Right lung (tissue), 5 donors: ENCODE results near the gene LIF. TPM values are rescaled to one million over a fixed set of nuclear protein-coding genes. Genes with fewer than 3 reads are reported as not detected.
"Not testable (repeated sequence)": the region's sequence is repeated elsewhere in the genome, so short reads cannot be mapped to it uniquely, and the experiment has no call there.

ENCODE experiments used
- DNase-seq, 2 donors: peaks; one replicate each; pipeline ENCODE4 v3.0.0-alpha.2; 2013
- polyA plus RNA-seq, 5 donors: library from polyadenylated mRNA; unstranded; fragments of 120-200 nt; gene quantifications; one replicate each; pipeline versions ENCODE4 v1.2.1 to v1.2.3, GENCODE V29; 2013; ENCODE audit warnings: inconsistent platforms in 1 of 5, low replicate concordance in 1 of 5; ENCODE audit not compliant: insufficient read length in 5 of 5, insufficient read depth in 1 of 5

Gene LIF
- polyA plus RNA-seq, 5 donors, result 1.4 to 2.5 (median 1.7) TPM

DNA sequence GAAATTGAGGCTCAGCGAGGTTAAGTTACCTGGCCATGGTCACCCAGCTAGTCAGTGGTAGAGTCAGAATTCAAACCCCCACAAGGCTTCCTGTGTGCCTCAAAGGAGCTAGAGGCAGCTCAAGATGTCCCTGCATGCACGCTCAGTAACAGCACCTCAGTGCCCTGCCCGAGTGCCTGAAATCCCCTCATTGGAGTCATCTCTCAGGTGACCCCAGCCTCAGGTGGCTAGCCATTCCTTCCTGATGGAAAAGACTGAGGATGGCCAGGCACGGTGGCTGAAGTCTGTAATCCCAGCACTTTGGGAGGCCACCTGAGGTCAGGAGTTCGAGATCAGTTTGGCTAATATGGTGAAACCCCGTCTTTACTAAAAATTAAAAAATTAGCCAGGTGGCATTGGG, 36.9 kb downstream of the LIF start:
- no peak for DNase-seq

DNA sequence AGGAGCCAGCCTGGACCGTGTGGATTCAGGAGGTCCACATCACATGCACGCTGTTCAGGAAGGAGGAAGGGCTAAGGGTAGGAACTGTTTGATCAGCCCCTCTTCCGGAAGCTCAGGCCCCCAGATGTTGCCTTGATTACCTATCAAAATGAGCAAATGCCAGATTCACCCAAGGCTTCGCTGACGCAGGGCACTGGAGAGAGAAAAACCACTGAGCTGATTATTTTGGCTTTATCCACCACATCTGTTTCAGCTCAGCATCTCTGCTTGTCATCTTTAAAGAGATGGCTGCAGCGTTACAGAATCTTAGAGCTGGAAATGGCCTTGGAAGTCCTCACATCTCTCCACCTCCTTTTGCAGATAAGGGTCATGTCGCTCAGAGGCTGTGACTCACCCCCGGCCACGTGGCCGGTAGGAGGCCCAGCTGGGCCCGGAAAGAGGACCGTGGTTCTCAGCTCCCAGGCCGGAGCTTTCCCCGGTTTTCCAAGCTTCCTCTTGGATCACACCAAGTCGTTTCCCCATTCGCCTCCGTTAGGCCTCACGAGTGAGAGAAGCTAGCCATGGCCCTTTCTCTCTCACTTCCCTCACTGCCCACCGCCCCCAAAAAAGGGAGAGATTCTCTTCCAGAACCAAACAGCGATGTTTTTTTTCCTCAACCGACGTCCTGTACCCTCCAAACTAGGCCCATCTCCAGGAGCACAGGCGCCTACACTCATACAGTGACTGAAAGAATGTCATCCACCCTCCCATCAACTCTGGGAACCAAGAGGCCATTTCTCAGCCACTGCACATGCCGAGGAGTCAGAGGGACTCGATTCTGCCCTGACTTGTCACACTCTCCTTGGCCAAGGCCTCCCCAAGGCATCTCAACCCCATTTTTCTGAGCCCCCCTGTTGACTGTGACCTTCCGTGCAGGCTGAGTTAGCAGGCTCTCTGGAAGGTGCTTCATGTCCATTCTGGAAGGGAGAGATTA, 37.6 kb downstream of the LIF start:
- DNase-seq, result peak; percentile 76

DNA sequence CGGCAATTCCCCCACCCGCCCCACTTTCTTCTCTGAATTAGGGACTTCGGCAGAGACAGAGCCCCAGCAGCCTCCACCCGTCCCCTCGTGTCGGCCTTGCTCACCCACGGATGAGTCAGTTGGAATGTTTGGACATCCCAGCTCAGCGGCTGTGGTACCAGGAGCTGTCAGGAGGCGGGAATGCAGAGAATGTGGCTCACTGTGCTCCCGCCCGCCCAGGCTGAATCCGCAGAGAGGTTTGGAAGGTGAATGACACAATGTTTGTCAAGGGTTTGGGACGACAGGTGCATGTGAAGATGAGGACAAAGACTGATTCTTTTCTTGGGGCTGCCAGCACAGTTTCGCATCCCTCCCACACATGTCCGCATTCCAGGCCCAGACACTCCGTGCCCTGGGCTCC, 39.6 kb downstream of the LIF start:
- DNase-seq, result no peak

DNA sequence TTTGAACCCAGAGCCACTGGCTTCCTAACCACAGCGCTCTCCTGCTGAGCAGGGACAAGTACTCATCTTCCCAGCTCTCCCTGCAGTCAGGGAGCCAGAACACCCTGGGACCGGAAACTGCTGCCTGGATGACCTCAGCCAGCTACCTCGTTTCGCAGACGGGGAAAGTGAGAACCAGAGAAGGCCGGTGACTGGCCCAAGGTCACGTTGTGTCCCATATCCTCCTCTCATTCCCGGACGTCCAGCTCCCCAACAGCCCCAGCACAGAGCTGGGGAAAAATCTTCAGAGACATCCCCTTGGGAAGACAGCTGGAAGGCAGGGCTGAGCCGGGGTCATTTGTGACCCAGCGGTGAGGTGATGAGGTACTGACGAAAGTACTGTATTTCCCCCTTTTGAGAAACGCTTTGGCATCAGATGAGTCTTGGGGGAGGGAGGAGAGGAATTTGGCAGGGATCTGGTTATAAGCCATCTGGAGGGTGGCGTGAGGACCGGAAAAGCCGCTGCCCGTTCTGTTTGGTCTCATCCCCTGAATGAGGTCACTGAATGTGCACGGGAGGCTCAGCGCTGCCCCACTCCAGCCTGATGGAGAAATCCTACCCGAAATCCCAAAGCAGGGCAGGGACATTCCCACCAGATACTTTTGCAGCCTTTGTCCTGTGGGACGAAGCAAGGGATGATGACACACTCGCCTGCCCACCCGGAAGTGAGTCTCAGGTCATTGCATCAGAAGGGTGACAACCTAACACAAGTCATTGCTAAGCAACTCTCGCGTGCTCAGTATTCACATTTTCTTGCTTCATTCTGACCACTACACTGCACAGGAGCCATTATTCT, 41.1 kb downstream of the LIF start:
- DNase-seq, result peak in 1 of 2 donors; percentile 68

DNA sequence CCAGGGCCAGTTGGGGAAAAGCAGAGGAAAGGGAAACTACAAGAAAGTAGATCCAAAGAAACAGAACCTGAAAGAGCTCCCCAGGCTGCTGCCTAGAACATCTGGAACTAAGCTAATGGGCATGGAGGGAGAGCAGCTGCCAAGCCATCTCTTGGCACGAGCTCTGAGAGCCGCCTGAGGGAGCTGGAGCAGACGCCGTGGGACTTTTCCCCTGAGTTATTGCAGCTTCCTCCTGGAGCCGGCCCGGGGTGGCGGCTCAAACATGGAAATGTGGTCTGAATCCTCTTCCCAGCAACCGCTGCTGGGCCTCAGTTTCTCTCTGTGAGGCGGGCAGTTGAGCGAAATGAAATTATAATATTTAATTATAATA, 41.8 kb downstream of the LIF start:
- DNase-seq, result no peak

DNA sequence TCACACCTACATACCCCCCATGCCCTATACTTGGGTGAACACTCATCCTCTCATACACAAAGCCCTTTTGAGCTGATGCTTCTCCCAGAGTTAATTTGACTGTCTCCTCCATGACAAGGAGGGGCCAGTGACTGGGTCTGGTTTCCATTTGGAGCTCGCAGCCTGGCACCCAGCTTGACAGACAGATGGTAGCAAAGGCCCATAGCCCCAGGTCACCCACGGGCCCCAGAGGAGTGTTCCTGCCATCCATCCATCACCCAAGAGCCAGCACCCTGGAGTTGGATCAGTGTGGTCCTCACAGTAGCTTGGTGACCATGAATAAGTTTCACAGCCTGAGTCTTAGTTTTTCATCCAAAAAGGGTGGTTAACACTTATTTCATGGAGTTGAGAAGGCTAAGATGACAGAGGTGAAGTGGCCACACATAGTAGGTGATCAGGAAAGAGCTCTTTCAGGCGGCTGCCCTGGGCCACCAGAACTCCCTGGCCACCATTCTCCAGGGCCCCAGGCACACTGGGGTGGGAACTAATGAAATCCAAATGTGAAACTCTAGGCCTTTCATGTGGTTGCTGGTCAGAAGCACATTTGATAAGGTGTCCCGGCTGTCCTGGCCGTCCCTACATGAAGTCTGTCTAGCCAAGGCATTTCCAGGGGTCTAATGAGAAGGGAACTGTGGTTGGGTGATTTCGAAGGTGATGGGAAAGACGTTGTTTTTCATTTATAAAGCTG, 42.4 kb downstream of the LIF start:
- no peak for DNase-seq

DNA sequence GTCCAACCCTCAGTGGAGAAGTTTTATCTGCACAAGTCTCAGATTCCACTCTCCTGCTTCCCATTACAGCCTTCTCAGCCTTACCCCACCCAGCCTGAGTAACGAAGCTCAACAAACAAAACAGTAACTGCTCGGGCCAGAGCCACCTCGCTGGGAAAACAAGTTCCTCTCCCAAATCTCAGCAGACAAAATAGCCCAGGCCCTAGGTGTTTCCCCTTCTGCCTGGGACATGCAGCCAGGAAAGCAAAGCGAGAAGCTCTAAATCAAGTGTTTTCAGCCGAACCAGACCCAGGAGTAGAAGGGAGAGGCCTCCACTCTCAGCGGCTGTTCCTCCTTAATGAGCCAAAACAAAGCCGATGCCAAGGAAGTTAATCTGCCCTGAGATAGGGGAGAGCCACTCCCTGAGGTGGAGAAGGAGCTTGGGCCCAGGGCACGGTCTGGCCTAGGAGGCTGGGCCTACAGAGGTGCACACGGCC, 44.0 kb downstream of the LIF start:
- DNase-seq, result no peak

DNA sequence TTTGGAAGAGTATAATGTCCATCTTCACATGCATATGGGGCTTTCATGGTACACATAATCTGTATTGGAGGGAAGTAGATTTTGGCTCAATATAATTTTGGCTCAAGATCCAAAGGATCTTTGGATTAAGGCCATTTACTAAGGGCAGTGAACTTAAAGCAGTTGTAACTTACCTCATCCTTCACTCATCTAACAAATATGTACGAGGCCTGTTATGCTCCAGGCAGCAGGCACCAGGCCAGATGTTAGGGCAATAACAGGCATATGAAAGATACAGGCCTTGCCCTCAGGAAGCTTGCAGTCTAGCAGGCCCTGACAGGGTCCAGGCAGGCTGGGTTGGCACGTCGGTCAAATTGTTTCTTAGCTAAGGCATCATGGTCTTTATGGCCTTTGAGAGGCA, 44.6 kb downstream of the LIF start:
- DNase-seq, result no peak

DNA sequence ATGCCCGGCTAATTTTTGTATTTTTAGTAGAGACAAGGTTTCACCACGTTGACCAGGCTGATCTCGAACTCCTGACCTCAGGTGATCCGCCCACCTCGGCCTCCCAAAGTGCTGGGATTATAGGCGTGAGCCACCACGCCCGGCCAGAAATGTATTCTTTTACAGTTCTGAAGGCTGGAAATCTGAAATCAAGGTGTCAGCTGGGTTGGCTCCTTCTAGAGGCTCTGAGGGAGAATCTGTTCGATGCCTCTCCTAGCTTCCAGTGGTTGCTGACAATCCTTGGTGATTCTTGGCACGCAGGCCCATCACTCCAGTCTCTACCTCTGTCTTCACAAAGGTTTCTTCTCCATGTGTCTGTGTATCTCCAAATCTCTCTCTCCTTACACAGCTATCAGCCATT, 45.7 kb downstream of the LIF start:
- not testable (repeated sequence) for DNase-seq

DNA sequence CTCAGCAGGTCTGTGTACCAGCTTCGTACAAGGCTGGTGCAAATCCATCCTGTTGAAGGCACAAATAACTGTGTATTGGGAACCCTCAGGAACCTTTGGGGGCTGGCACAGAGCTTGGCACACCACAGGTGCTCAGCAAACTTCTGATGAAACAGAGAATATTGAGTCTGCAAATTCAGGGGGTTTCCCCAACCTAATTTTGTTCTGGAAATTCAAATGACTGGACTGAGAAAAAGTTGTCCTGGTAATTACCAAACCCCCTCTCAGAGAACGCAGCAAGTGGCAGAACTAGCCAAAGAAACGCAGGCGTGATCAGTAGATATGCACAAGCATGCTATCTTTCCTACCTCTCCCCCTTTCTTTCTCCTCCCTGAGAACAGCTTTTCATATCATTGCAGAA, 47.6 kb downstream of the LIF start:
- DNase-seq, result no peak

DNA sequence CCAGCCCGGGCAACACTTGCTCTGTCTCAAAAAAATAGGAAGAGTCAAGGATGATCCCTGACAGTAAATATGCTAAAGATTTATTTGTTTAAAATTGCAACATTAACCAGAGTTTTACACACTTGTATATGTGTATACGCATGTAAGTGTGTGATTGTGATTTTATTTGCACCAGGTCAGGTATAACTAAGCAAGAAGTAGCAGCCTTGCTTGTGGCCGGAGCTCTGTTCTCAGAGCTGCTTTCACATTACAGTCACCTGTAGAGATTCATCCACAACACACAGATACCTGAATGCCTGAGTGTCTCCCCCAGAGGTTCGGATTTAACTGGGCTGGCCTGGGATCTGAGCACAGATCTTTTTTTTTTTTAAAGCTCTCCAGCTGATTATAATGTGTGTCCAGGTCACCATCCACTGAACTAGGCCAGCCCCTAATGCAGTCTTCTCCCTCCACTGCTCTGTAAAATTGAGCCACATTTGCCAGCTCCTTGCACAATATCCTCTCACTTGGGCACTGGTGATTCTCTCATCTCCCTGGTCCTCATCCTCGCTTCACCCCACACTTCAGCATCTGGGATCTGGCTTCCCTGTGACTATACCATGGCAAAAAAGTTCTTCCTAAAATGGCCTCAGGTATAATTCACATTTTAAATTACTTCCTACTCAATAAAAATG, 48.3 kb downstream of the LIF start:
- no peak for DNase-seq

DNA sequence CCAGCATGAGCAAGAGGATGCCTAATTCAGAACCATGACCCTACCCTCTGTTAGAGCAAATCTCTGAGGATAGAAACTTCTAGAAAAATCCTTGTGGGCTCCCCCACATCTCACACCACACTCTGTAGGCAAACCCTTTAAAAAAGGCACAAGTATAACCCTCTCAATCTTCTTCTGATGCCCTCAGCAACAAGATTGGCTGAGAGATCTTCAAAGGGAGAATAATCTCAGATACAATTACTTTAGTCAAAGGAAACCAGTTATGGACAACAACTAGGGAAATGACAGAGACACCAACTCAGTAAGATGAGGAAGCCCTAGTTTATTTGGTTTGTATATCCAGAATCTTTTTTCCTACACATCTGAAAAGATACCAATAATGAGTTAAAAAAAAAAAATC, 49.2 kb downstream of the LIF start:
- no peak for DNase-seq

DNA sequence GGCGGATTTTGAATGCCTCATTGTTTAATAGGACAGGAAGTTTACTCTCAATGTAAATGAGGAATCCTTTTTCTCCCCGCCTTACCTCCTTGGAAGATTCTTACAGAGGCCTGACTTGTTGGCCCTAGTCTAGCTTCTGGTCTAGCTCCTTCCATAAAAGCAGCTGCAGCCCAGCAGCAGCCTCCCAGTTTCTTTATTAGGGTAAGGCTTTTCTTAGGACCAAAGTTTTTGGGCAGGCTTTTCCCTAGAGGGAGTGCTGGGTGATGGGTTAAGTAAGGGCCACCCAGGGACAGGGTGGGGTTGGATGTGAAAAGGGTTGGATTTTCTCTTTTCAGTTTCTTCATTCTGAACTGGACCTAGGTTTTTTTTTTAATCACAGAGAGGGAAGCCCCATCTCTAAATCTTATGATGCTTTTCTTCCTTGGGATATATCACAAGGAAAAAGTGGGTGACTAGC, 49.7 kb downstream of the LIF start:
- DNase-seq, result no peak

DNA sequence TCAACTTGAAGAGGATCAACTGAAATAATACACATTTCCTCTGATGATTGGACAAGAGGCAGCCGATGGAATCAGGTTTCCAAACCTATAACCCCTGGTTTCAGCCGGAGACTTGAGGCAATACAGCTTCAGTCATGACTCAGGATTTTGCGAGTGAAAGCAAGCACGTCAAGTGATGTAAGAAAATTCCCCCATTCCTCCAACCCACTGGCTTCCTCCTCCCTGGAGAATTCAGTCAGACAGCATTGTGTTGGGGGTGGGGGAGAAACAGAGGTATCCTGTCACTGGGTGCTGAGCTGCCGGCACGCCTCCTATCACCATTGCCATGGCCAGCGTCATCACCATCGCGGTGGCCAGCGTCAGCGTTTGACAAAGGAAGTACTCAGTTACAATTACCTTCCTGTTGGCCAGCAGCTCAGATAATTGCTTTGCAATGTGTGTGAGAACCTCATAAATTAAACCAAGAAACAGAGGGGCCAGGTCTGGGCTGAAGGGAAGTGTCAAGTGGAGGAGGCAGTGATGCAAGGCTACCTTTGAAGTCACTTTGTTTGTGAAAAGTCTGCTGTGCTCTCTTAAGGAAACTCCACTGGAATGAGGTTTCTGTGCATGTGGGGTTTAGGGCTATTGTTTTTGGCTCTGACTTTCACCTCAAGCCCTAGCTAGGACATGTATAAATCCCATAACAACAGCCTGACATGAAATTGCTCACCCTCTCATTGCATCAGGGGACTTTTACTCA, 50.2 kb downstream of the LIF start:
- DNase-seq, result peak; percentile 68 to 85

DNA sequence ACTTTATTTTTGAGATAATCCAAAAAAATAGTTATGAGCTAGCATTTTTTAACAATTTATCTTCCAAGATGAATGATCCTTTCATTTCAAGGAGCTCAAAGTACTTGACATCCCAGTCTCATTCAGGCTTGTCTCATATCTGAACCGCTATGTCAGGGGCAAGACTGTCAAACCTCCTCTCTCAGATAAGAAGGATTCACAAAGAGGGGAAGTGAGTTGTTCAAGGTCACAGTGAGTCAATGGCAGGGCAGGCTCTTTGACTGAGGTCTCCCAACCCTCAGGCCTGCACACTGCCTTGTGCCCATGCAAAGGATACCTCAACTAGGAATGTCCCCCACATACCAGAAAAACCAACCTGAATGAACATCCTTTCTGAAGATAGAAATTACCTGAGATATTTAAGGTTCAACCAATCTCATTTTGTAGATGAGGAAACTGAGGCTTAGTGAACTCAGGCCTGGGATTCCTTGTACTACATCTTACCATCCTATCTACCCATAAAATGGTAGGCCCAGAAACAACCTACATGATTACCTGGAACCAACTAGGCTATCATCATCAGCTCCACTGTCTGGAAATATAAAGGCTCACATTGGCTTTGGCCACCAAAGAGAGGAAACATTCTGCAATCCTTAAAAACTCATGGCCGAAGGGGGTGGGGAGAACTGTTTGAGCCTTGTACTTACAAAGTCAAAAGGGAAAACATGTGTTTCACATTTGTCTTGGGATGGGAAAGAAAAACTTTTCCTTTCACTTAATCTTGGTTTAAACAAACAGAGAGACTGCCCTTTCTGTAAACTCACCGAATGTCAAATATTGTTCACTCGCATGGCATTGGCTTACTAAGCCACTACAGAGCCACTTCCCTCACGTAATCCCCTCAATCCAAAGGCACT, 51.1 kb downstream of the LIF start:
- peak in 1 of 2 donors; percentile 86 for DNase-seq

DNA sequence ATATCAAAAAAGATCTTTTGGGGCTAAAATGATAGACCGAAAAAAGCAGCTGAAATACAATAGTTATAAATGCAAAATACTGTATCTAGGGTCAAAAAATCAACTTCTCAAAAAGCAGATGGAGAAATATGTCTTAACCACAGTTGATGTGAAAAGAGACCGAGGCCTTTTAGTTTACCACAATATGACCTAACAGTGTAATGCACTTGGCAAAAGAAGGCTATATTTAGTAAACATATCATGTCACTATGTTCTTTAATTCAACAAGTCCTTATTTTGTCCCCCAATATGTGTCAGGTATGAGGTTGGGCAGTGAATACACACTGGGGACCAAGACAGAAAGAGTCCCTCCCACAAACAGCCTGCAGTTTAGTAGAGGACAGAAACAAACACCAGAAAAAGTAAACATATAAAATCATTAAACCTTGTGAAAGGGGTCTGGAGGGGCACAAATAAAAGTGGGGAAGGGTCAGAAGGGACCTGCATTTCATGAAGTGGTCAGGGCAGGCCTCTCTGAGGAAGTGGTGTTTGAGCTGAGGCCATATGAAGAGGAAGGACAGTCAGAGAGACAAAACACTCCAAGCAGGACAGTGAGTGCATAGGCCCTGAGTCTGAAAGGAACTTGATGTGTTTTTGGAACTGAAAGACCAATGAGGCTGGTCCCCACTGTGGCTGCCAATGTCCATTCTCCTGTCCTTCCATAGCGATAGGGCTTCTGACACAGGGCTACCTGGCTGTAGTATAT, 53.4 kb downstream of the LIF start:
- no peak for DNase-seq

DNA sequence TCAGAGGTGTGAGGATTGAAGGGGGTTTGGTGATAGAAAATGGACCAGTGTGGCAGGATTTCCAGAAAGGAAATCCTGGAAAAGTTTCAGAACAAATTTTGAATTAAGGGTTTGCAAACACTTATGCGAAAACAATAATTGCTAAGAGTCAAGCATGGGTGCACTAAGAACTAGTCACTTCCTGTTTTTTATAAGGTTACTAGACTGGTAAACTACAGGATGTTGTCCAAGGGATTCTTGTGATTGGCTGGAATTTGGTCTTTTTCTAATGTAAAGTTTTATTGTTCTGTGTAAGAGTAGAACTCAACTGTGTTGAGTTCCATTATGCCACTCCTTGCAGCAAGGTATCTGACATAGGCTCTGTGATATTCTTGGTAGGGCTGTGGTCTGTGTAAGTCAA, 54.1 kb downstream of the LIF start:
- no peak for DNase-seq

DNA sequence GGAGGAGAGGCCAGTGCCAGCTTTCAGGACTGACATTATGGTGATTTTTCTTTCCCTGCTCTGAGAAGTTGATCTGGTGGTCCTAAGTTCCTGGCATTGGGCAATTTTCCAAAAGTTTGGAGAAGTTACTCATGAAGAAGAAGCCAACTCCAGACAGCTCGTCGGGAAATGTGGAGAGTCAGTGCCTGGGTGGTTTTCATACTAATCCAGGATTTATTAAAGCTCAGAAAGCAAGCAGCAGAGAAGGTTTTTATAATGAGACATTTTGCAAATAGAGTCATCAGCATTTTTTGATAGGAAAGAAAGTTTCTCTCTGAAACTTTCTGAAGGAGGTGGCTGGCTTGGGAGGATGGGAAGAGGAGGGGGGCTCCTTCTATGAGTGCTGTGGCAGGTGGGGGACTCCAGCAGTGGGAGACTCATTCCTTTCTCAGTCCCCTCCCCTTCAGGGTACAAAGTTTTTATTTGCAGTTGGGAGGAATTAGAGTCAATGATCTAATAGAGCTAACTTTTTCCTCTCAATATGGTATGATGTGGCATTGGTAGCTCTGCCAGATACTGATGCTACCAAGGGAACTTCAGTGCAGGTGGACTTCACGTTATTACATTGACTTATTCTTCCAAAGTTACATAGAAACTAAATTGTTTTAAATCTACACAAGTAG, 55.4 kb downstream of the LIF start:
- DNase-seq, result no peak
